Stomach (tissue), 9 donors: ENCODE data around the gene BPIFB6. TPM values are rescaled to one million over a fixed set of nuclear protein-coding genes. Genes with fewer than 3 reads are reported as not detected.

Experiments
- DNase-seq, 2 donors: peaks; one replicate each; pipeline versions ENCODE4 v3.0.0 to v3.0.0-alpha.2; 2013 to 2019
- H3K27ac ChIP-seq, 5 donors: fragments of 200-600 bp in 4 of 5; sonication (generic) in 4 of 5; one replicate each; pipeline ENCODE4 v1.5.1; 2013 to 2019; ENCODE audit warnings: mild to moderate bottlenecking in 1 of 5, moderate library complexity in 1 of 5
- H3K27me3 ChIP-seq, 3 donors: fragments of 200-600 bp; sonication (generic); one replicate each; pipeline ENCODE4 v1.5.1; 2017 to 2019; ENCODE audit warnings: mixed run types in 1 of 3
- H3K36me3 ChIP-seq, 4 donors: fragments of 200-600 bp; sonication (generic); 1 replicate in 3 of 4; 2 replicates in 1 of 4; pipeline ENCODE4 v1.5.1; 2016 to 2019
- H3K4me1 ChIP-seq, 4 donors: fragments of 200-600 bp; sonication (generic); one replicate each; pipeline ENCODE4 v1.5.1; 2016 to 2019
- H3K4me3 ChIP-seq, 4 donors: fragments of 200-600 bp; sonication (generic) in 3 of 4; one replicate each; pipeline ENCODE4 v1.5.1; 2016 to 2019; ENCODE audit warnings: mild to moderate bottlenecking in 1 of 4
- H3K9me3 ChIP-seq, 4 donors: fragments of 200-600 bp; sonication (generic); one replicate each; pipeline ENCODE4 v1.5.1; 2016 to 2019
- EP300 ChIP-seq: sonication (generic); formaldehyde crosslinking; IDR thresholded peaks from one replicate; pipeline ENCODE4 v1.6.1; 2017; ENCODE audit warnings: antibody characterized with exemption
- POLR2A ChIP-seq, 4 donors: fragments of 450-650 bp; IDR thresholded peaks; one replicate each; pipeline ENCODE4 v1.6.1; 2016; ENCODE audit warnings: antibody characterized with exemption in 4 of 4, control low read depth in 2 of 4, mild to moderate bottlenecking in 1 of 4, moderate library complexity in 1 of 4
- POLR2AphosphoS5 ChIP-seq, 3 donors: sonication (generic); formaldehyde crosslinking; IDR thresholded peaks; one replicate each; pipeline ENCODE4 v1.6.1; 2016; ENCODE audit warnings: antibody characterized with exemption in 3 of 3
- WGBS, 5 donors: extraction: QIAGEN DNeasy Blood & Tissue Kit in 3 of 5; methylation state at CpG; one replicate each; pipeline versions ENCODE4 v1.1.5 to v1.1.7; 2013 to 2018; 5-methylcytosine and 5-hydroxymethylcytosine counted together
- intact Hi-C: fragments of 100-400 bp; cut with DNase I; formaldehyde crosslinking; loops from one replicate; pipeline ENCODE4 v1.15.1; 2023; ENCODE audit warnings: low total_unique reads
- polyA plus RNA-seq, 3 donors: library from polyadenylated mRNA; stranded (reverse); fragments of 200-250 nt; gene quantifications; one replicate each; pipeline ENCODE4 v1.2.3, GENCODE V29; 2013
- total RNA-seq, 5 donors: library from RNA; depleted of rRNA; stranded (reverse); fragments of >200 nt; gene quantifications; one replicate each; pipeline versions ENCODE4 v1.1.0 to v1.2.3, GENCODE V29; 2014 to 2016
- TF ChIP-seq, protein P1 (sequence below), 7 experiments: fragments of 450-650 bp in 4 of 7; fragments of 200-600 bp in 3 of 7; sonication (generic) in 3 of 7; IDR thresholded peaks; one replicate each; pipeline ENCODE4 v1.5.1; 2016 to 2019; ENCODE audit warnings: antibody characterized with exemption in 7 of 7, control low read depth in 2 of 7, mild to moderate bottlenecking in 1 of 7
- donor health status: healthy with polysubstance abuse.
- donor health status: Bipolar disorder and iron deficiency.
- donor health status: healthy.

BPIFB6 gene
- total and polyA plus RNA-seq, 8 donors = not detected

- intact Hi-C loops = no loop called here
- H3K27me3 ChIP-seq = peaks cover 0 to 40% (median 4%) of the 10 kb centered on the region in 3 donors
- DNase-seq = no peak
- WGBS, 5 donors = 76 to 83% (median 82%) methylated on average over 7 of the region's 7 CpGs
- no peak overlapping the region for H3K4me3 ChIP-seq
- H3K36me3 ChIP-seq = no peaks in the 10 kb centered on the region
- H3K9me3 ChIP-seq = no peaks in the 10 kb centered on the region
- H3K27ac ChIP-seq = no peak overlapping the region
- H3K4me1 ChIP-seq = no peaks in the 10 kb centered on the region
- no peak for TF ChIP-seq POLR2A (IDR thresholded peaks at IDR 0.05)
- no peak for TF ChIP-seq EP300
- TF ChIP-seq POLR2AphosphoS5 (IDR thresholded peaks at IDR 0.05) = no peak
- TF ChIP-seq, protein P1, sequence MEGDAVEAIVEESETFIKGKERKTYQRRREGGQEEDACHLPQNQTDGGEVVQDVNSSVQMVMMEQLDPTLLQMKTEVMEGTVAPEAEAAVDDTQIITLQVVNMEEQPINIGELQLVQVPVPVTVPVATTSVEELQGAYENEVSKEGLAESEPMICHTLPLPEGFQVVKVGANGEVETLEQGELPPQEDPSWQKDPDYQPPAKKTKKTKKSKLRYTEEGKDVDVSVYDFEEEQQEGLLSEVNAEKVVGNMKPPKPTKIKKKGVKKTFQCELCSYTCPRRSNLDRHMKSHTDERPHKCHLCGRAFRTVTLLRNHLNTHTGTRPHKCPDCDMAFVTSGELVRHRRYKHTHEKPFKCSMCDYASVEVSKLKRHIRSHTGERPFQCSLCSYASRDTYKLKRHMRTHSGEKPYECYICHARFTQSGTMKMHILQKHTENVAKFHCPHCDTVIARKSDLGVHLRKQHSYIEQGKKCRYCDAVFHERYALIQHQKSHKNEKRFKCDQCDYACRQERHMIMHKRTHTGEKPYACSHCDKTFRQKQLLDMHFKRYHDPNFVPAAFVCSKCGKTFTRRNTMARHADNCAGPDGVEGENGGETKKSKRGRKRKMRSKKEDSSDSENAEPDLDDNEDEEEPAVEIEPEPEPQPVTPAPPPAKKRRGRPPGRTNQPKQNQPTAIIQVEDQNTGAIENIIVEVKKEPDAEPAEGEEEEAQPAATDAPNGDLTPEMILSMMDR (IDR thresholded peaks at IDR 0.05) = no peak
Observed at GRCh38 chr20:33017542-33017941, 13.9 kb upstream of the BPIFB6 start.

GRCh38 chr20:33018169-33018931 is 13.1 kb upstream of the BPIFB6 start:
- no peaks in the 10 kb centered on the region for H3K4me1 ChIP-seq
- no peaks in the 10 kb centered on the region for H3K9me3 ChIP-seq
- no peak overlapping the region for H3K27ac ChIP-seq
- intact Hi-C loops = no loop called here
- WGBS, 5 donors = 58 to 71% (median 70%) methylated on average over 10 to 14 of the region's 14 CpGs
- H3K4me3 ChIP-seq = no peak overlapping the region
- no peaks in the 10 kb centered on the region for H3K36me3 ChIP-seq
- TF ChIP-seq POLR2AphosphoS5 (IDR thresholded peaks at IDR 0.05) = no peak
- no peak for TF ChIP-seq EP300
- TF ChIP-seq, protein P1 (IDR thresholded peaks at IDR 0.05) = no peak
- TF ChIP-seq POLR2A (IDR thresholded peaks at IDR 0.05) = no peak
- H3K27me3 ChIP-seq = peaks cover 0 to 32% (median 4%) of the 10 kb centered on the region in 3 donors
- DNase-seq = no peak

- 83 to 90% (median 86%) methylated on average over 13 to 23 of the region's 23 CpGs for WGBS, 5 donors
- intact Hi-C loops = no loop called here
- H3K4me1 ChIP-seq = no peaks in the 10 kb centered on the region
- H3K36me3 ChIP-seq = no peaks in the 10 kb centered on the region
- peaks cover 0 to 18% (median 4%) of the 10 kb centered on the region in 3 donors for H3K27me3 ChIP-seq
- no peak for DNase-seq
- no peak overlapping the region for H3K27ac ChIP-seq
- TF ChIP-seq POLR2AphosphoS5 (IDR thresholded peaks at IDR 0.05) = no peak
- no peak for TF ChIP-seq POLR2A (IDR thresholded peaks at IDR 0.05)
- no peak overlapping the region for H3K4me3 ChIP-seq
- H3K9me3 ChIP-seq = no peaks in the 10 kb centered on the region
Observed at GRCh38 chr20:33019465-33020277, 11.8 kb upstream of the BPIFB6 start.

DNA sequence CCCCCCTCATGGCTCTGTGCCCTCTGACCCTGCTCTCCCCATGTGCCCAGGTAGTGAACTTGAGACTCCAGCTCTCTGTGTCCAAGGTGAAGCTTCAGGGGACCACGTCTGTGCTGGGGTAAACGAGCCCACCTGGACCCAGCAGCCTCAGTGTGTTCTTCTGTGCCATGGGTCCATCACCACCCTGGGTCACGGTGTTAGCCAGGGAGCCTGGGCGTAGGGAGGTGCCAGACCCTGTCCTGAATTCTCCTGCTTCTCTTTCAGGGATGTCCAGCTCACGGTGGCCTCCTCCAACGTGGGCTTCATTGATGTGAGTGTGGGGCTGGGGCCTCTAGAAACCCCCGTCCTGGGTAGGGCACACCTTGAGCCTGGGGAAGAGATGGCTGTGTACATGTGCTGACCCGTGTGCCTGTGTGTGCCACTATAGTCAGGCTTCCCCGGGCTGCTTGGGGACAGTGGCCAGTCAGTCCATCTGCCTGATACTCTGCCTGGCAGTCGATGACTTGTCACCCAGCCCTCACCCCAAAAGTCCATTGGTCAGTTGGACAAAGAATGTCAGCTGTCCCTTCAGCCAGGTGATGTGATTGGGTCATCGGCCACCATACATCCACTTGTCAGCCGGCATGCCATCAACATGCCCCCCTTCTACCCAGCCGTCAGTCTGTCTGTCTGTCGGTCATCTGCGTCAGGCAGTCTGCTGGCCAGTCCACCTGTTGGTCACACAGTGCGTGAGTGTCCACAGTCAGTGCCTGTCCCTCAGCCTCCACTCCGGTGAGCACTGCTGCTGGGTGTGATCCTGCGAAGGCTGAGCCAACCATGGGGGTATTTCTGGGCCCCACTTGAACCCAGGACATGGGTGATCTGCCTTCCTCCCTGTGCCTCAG is 10.9 kb upstream of the BPIFB6 start:
- Histone ChIP-seq H3K4me1 (no peaks in the 10 kb centered on the region), H3K36me3 (no peaks in the 10 kb centered on the region), H3K9me3 (no peaks in the 10 kb centered on the region), H3K27me3 (peaks cover 0 to 13% (median 0%) of the 10 kb centered on the region in 3 donors), H3K4me3 (no peak overlapping the region), H3K27ac (no peak overlapping the region)
- TF ChIP-seq EP300 = no peak
- TF ChIP-seq, protein P1 (IDR thresholded peaks at IDR 0.05) = no peak
- TF ChIP-seq POLR2AphosphoS5 (IDR thresholded peaks at IDR 0.05) = no peak
- no peak for TF ChIP-seq POLR2A (IDR thresholded peaks at IDR 0.05)
- intact Hi-C loops = no loop called here
- DNase-seq = no peak
- 85 to 90% (median 86%) methylated on average over 10 to 18 of the region's 18 CpGs for WGBS, 5 donors
